ENCODE data around the gene AK8.

The AK8 gene

GRCh38 chr9:132787748-132788159 lies 90.3 kb downstream of the AK8 start:
- ATAC-seq: no peak
- TF ChIP-seq GLIS3 (CRISPR knock-in tag; IDR thresholded peaks at IDR 0.05): no peak
- TF ChIP-seq PPARA (CRISPR knock-in tag; IDR thresholded peaks at IDR 0.05; ENCODE audit: borderline replicate concordance): no peak
- no peak for TF ChIP-seq ZNF565 (CRISPR knock-in tag; conservative IDR thresholded peaks at IDR 0.05; ENCODE audit: low read depth)
- no peak for TF ChIP-seq CSDC2 (CRISPR knock-in tag; IDR thresholded peaks at IDR 0.05)
- no peak for TF ChIP-seq POU6F1 (CRISPR knock-in tag; IDR thresholded peaks at IDR 0.05; ENCODE audit: borderline replicate concordance, low read depth)
- no peak for TF ChIP-seq OSR1 (CRISPR knock-in tag; IDR thresholded peaks at IDR 0.05)
- no peak for TF ChIP-seq ARNTL (CRISPR knock-in tag; IDR thresholded peaks at IDR 0.05; ENCODE audit: borderline replicate concordance, low read depth)
- no peak for TF ChIP-seq TOX (CRISPR knock-in tag; IDR thresholded peaks at IDR 0.05; ENCODE audit: borderline replicate concordance)
- no peak for TF ChIP-seq ZC3H10 (CRISPR knock-in tag; IDR thresholded peaks at IDR 0.05)
- no peak for TF ChIP-seq ZFP30 (CRISPR knock-in tag; IDR thresholded peaks at IDR 0.05)
- TF ChIP-seq ZNF70 (CRISPR knock-in tag; IDR thresholded peaks at IDR 0.05): no peak
- TF ChIP-seq CREB5 (CRISPR knock-in tag; IDR thresholded peaks at IDR 0.05; ENCODE audit: low read depth): no peak

- no peak for TF ChIP-seq CREB5 (CRISPR knock-in tag; IDR thresholded peaks at IDR 0.05; ENCODE audit: low read depth)
- TF ChIP-seq TOX (CRISPR knock-in tag; IDR thresholded peaks at IDR 0.05; ENCODE audit: borderline replicate concordance): no peak
- TF ChIP-seq TCF4 (CRISPR knock-in tag; IDR thresholded peaks at IDR 0.05; ENCODE audit: borderline replicate concordance): no peak
Measured at GRCh38 chr9:132784286-132784830, 93.7 kb downstream of the AK8 start.

GRCh38 chr9:132783006-132783405 lies 95.1 kb downstream of the AK8 start:
- no peak for TF ChIP-seq BACH2 (CRISPR knock-in tag; IDR thresholded peaks at IDR 0.05; ENCODE audit: borderline replicate concordance)
- no peak for TF ChIP-seq ZFP3 (CRISPR knock-in tag; IDR thresholded peaks at IDR 0.05)
- no peak for TF ChIP-seq CSDC2 (CRISPR knock-in tag; IDR thresholded peaks at IDR 0.05)
- no peak for TF ChIP-seq SNAI2 (CRISPR knock-in tag; IDR thresholded peaks at IDR 0.05)
- no peak for TF ChIP-seq TCF4 (CRISPR knock-in tag; IDR thresholded peaks at IDR 0.05; ENCODE audit: borderline replicate concordance)
- no peak for TF ChIP-seq CSRNP3 (CRISPR knock-in tag; IDR thresholded peaks at IDR 0.05)
- no peak for TF ChIP-seq OSR1 (CRISPR knock-in tag; IDR thresholded peaks at IDR 0.05)
- TF ChIP-seq PPARA (CRISPR knock-in tag; IDR thresholded peaks at IDR 0.05; ENCODE audit: borderline replicate concordance): no peak
- TF ChIP-seq ARNTL (CRISPR knock-in tag; IDR thresholded peaks at IDR 0.05; ENCODE audit: borderline replicate concordance, low read depth): no peak
- TF ChIP-seq RARB (CRISPR knock-in tag; IDR thresholded peaks at IDR 0.05): no peak
- TF ChIP-seq ZC3H10 (CRISPR knock-in tag; IDR thresholded peaks at IDR 0.05): no peak
- TF ChIP-seq ZFP30 (CRISPR knock-in tag; IDR thresholded peaks at IDR 0.05): no peak
- no peak for TF ChIP-seq ZNF565 (CRISPR knock-in tag; conservative IDR thresholded peaks at IDR 0.05; ENCODE audit: low read depth)
- no peak for ATAC-seq

More at GRCh38 chr9:132784286-132784830, 93.7 kb downstream of the AK8 start:
- no peak for ATAC-seq

- TF ChIP-seq ZC3H10 (CRISPR knock-in tag; IDR thresholded peaks at IDR 0.05) (no peak), ESRRG (CRISPR knock-in tag; IDR thresholded peaks at IDR 0.05) (no peak), ZNF8 (CRISPR knock-in tag; IDR thresholded peaks at IDR 0.05) (no peak), GLIS3 (CRISPR knock-in tag; IDR thresholded peaks at IDR 0.05) (no peak), POU6F1 (CRISPR knock-in tag; IDR thresholded peaks at IDR 0.05; ENCODE audit: borderline replicate concordance, low read depth) (no peak), CREB5 (CRISPR knock-in tag; IDR thresholded peaks at IDR 0.05; ENCODE audit: low read depth) (no peak), TSHZ2 (CRISPR knock-in tag; IDR thresholded peaks at IDR 0.05) (no peak), TCF4 (CRISPR knock-in tag; IDR thresholded peaks at IDR 0.05; ENCODE audit: borderline replicate concordance) (no peak), PPARA (CRISPR knock-in tag; IDR thresholded peaks at IDR 0.05; ENCODE audit: borderline replicate concordance) (no peak), ZFP30 (CRISPR knock-in tag; IDR thresholded peaks at IDR 0.05) (no peak), TOX (CRISPR knock-in tag; IDR thresholded peaks at IDR 0.05; ENCODE audit: borderline replicate concordance) (no peak), ISL1 (CRISPR knock-in tag; IDR thresholded peaks at IDR 0.05) (no peak)
- ATAC-seq: no peak
Measured at GRCh38 chr9:132782037-132782436, 96.0 kb downstream of the AK8 start.

Data from SK-N-SH treated with all-trans-retinoic acid at 6 μM for 48 hours (cell line).